Stimulated activated CD4-positive, alpha-beta T cell treated with anti-CD3 and anti-CD28 coated beads, Interleukin-2, amount 100 ng/mL, for 24 hours (primary cell): ENCODE measurements around the gene WSCD2.

Experiments used
- DNase-seq, 2 donors: peaks; one replicate each; pipeline ENCODE4 v3.0.0-alpha.2; 2020

WSCD2 gene

DNA sequence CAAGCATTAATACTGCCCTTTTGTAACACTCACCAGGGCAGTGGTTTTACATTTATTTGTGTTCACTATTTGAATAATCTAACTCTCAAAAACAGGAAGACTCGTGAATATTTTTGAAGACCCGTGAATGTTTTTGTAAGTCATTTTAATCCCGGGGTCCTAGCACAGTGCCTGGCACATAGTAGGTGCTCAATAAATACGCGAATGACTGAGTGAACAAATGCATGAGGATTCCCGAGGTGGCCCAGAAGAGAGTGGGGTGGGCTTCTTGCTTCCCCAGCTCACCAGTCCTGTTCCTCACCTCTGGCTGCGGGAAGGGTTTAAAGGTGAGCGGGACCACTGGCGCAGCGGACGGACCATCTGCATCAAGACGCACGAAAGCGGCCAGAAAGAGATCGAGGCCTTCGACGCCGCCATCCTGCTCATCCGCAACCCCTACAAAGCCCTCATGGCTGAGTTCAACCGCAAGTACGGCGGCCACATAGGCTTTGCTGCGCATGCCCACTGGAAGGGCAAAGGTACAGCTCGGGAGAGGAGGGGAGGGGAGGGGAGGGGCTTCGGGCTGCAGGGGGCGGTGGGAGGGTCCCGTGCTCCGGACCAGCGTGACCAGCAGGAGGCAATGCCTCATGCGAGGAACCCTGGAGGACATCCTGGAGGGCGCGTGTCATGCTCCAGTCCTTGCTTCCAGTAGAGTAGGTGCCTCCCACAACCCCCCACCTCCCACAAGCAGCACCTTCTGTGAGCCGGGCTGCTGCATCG, 111.1 kb downstream of the WSCD2 start:
- no peak for DNase-seq

GRCh38 chr12:108240928-108241327, 111.8 kb downstream of the WSCD2 start:
- no peak for DNase-seq

- DNase-seq, result no peak
Measured at GRCh38 chr12:108241986-108242703, 113.1 kb downstream of the WSCD2 start.

- no peak for DNase-seq
Measured at GRCh38 chr12:108247130-108247529, 118.0 kb downstream of the WSCD2 start.

DNA sequence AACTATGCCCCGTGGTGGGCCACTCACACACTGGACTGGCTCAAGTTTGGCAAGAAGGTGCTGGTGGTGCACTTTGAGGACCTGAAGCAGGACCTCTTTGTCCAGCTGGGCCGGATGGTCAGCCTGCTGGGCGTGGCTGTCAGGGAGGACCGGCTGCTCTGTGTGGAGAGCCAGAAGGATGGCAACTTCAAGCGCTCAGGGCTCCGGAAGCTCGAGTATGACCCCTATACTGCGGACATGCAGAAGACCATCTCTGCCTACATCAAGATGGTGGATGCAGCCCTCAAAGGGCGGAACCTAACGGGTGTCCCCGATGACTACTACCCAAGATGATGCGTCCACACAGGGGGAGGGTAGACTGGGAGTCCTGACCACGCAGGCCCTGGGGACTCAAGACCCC, 118.9 kb downstream of the WSCD2 start:
- no peak for DNase-seq

DNA sequence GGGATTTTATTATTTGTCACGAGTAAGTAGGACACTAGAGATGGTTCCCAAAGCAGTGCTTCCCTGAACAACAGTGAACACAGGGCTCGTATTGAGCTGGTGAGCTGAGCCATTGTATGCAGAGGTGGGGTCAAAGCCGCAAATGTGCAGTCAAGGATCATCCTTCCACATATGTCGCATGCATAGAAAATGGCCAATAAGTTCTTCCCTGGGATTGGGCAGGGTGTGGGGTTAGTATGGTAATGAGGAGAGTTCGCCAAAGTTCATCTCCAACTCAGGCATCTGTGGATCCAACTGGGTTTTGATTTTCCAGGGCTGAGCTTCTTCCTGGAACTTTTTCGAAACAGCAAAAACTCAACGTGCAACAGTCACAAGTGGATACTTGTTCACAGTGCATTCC, 123.4 kb downstream of the WSCD2 start:
- no peak for DNase-seq

- DNase-seq, result no peak
Measured at GRCh38 chr12:108253540-108253939, 124.5 kb downstream of the WSCD2 start.

DNA sequence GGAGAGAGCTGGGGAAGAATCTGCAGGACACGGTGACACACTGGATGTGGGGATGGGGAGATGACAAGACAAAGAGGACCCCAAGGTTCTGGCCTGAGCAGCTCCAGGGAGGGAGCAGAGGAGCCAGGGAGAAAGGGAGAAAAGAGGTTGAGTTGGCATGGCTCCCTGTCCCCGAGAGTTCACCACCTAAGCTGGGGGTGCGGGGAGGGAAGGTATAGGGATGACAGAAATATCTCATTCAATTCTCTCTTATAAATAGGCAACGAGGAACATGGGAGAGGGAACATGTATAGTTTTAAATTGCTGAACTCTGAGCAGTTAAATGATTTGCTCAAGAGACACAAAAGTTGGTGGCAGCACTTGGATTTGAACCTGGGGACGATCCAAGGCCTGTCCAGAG, 124.9 kb downstream of the WSCD2 start:
- no peak for DNase-seq

DNA sequence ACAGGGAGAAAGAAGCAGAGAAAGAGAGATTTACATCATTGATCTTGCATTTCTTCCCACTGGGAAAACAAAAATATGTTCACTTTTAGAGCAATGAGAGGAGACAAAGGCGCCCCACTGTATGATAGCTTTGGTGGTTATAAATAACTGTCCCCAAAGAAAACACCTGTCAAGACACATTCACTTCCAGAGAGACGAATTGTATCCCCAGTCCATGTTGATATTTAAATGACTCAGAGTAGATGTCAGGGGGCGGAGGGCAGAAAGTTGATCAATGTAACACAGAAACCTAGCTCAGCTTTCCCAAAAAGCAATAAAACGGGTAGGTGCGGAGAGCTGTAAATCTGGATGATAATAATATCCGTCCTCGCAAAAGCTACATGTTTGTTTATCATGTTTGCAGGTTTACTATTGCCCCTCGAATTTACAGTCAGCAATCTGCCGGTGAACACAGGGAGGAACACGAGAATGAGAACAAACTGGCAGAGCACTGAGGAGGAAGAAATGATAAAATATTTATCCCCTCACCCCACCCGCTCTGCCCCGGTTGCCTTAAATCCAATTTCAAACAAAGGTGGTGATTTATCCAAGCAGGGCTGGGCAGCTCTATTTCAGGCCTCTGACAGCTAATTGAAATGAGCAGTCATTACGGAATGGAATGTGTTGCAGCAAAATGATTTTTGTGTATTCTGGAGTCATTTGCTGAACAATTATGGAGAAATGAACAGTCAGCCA, 125.6 kb downstream of the WSCD2 start:
- DNase-seq, result no peak

- DNase-seq, result no peak
Measured at GRCh38 chr12:108255252-108255602, 126.1 kb downstream of the WSCD2 start.

GRCh38 chr12:108257004-108257403, 127.9 kb downstream of the WSCD2 start:
- no peak for DNase-seq

- DNase-seq, result no peak
Measured at GRCh38 chr12:108257610-108258106, 128.6 kb downstream of the WSCD2 start.

GRCh38 chr12:108260039-108260438, 131.0 kb downstream of the WSCD2 start:
- DNase-seq, result no peak

GRCh38 chr12:108260969-108261368, 131.9 kb downstream of the WSCD2 start:
- DNase-seq, result no peak

- DNase-seq, result no peak
Measured at GRCh38 chr12:108265505-108265904, 136.4 kb downstream of the WSCD2 start.

GRCh38 chr12:108266131-108266530, 137.0 kb downstream of the WSCD2 start:
- DNase-seq, result no peak

DNA sequence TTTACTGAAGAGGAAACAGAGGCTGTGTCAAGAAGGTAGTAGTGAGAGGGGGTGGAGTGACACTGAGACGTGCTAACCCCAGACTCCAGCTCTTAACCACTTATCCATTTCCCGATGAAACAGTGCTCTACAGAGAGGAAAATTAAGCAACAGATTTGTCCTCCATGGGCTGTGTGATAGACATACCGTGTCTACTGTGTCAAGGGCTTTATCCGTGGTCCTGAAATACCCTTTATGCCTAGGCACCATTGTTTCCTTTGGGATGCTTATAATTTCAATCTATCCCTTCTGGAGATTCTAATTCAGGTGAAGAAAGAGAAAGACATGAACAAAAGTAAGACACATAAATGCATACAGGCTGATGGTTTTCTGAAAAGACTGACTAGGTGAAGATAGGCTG, 138.4 kb downstream of the WSCD2 start:
- no peak for DNase-seq

DNA sequence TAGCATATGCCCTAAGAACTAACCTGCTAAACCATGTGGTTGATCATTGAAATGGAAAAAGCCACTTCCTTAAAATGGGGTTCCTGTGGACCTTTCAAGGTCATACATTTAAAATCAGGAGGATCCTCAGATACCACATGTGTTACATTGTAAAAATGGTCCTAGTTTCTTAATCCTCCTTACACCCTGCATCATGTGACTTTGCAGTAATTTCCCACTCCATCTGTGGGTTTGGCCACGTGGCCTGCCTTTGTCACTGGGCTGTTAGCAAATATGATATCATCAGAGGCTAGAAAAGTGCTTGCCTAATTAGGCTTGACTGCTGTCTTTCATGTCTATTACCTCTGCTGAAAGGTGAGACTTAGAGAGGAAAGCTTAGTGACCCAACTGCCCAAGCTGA, 139.3 kb downstream of the WSCD2 start:
- DNase-seq, result no peak

GRCh38 chr12:108269224-108269623, 140.1 kb downstream of the WSCD2 start:
- DNase-seq, result no peak

DNA sequence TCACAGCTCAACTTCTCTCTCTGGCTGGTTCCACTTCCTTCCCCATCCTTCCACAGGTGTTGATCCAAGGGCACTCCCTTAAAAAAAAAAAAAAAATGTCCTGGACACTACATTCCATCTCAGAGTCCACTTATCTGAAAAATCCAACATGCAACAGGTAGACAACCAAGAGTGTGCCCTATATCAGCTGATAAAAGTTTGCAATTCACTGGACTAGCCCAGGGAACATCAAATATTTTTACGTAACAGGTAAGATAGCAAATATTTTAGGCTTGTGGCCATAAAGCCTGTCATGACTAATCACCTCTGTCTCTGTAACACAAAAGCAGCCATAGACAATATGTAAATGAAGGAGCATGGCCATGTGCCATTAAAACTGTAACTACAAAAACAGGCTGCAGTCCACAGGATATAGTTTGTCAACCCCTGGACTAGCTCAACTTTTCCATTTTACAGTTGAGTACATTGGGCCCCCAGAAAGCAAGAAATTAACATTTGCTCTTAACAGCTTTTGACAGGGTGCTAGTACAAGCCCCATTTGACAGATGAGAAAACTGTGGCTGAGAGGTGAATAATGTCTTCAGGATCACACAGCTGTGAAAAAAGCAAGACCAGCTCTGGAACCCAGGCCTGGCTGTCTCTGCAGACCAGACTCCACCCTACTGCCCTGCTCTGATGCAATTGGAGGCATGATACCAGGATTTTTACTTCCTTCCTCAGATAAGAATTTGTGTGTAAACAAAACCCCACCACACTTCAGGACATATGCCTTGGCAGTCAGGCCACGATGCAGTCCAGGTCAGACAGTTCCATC, 141.2 kb downstream of the WSCD2 start:
- no peak for DNase-seq

GRCh38 chr12:108270849-108271143, 141.7 kb downstream of the WSCD2 start:
- no peak for DNase-seq

GRCh38 chr12:108271951-108272872, 143.1 kb downstream of the WSCD2 start:
- DNase-seq, result no peak
